SK-N-SH (cell line): ENCODE measurements around the gene F2RL1.

Source experiments
- CHD2 ChIP-seq: fragments of 150-350 bp; IDR thresholded peaks from 2 replicates; pipeline ENCODE4 v1.6.1; 2018; ENCODE audit warnings: low read length; ENCODE audit not compliant: partially characterized antibody
- ELF1 ChIP-seq: IDR thresholded peaks from 2 replicates; pipeline ENCODE4 v1.4.0; 2012
- EP300 ChIP-seq, 2 experiments: IDR thresholded peaks; 2 replicates each; pipeline versions ENCODE4 v1.4.0 to v1.6.1; 2012; ENCODE audit warnings: borderline replicate concordance in 1 of 2, low read depth in 1 of 2, low read length in 1 of 2
- MEF2A ChIP-seq: IDR thresholded peaks from 2 replicates; pipeline ENCODE4 v1.4.0; 2012; ENCODE audit warnings: low read depth, borderline replicate concordance
- NRF1 ChIP-seq: IDR thresholded peaks from 2 replicates; pipeline ENCODE4 v1.6.1; 2012; ENCODE audit warnings: low read depth, mild to moderate bottlenecking, low read length
- POLR2AphosphoS5 ChIP-seq: IDR thresholded peaks from 2 replicates; pipeline ENCODE4 v1.6.1; 2012; ENCODE audit warnings: low read depth, low read length
- RFX5 ChIP-seq: IDR thresholded peaks from 2 replicates; pipeline ENCODE4 v1.6.1; 2012; ENCODE audit warnings: mild to moderate bottlenecking, improper control_type of control experiment, low read length
- SIN3A ChIP-seq: IDR thresholded peaks from 2 replicates; pipeline ENCODE4 v1.6.1; 2012; ENCODE audit warnings: low read depth, mild to moderate bottlenecking, low read length, moderate library complexity, borderline replicate concordance
- SMC3 ChIP-seq: IDR thresholded peaks from 2 replicates; pipeline ENCODE4 v1.6.1; 2012; ENCODE audit warnings: low read depth, low read length, improper control_type of control experiment
- TF ChIP-seq, protein P1 (sequence below): fragments of 200-600 bp; sonication (generic); IDR thresholded peaks from 2 replicates; pipeline ENCODE4 v1.6.1; 2017; ENCODE audit warnings: antibody characterized with exemption, mild to moderate bottlenecking, moderate library complexity
- TF ChIP-seq, protein P2 (sequence below): IDR thresholded peaks from 2 replicates; pipeline ENCODE4 v1.4.0; 2012; ENCODE audit warnings: low read depth
- TF ChIP-seq, protein P3 (sequence below): fragments of 150-350 bp; IDR thresholded peaks from 2 replicates; pipeline ENCODE4 v1.6.1; 2017; ENCODE audit warnings: antibody characterized with exemption, low read length, low read depth, borderline replicate concordance
- TF ChIP-seq, protein P4 (sequence below): IDR thresholded peaks from 2 replicates; pipeline ENCODE4; 2012
- TF ChIP-seq, protein P5 (sequence below): IDR thresholded peaks from 2 replicates; pipeline ENCODE4 v1.6.1; 2012; ENCODE audit warnings: mild to moderate bottlenecking, low read depth, low read length, moderate library complexity

DNA sequence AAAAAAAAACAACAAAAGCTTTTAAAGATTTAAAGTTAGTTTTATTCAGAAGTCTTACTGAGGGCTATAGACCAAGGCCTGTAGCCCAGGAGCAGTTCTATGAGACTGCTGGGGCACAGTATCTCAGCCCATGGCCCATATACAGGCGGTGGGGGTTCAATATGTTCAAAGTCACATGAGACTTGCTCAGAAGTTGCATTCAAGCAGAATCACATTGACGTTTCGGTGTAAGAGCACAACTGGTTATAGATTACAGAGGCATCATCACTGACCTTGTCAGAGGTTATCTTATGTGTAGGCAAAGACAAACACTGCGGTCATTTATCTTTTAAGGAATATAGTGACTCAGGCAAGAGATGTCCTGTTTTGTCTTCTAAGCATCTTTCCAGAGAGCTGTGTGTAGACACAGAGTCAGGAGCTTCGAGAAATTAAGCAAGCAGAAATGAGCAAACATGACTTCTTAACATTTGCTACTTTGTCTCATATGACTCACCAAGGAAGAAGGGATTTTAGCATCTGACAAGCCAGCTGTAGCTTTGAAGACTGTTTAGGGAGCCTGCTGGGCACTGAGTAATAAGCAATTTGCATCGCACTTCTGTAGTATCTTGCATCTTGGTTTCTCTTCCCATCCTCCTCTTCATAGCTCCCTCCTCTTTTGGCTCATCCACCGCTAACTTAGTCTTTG, 12.9 kb upstream of the F2RL1 start:
- TF ChIP-seq, protein P1, sequence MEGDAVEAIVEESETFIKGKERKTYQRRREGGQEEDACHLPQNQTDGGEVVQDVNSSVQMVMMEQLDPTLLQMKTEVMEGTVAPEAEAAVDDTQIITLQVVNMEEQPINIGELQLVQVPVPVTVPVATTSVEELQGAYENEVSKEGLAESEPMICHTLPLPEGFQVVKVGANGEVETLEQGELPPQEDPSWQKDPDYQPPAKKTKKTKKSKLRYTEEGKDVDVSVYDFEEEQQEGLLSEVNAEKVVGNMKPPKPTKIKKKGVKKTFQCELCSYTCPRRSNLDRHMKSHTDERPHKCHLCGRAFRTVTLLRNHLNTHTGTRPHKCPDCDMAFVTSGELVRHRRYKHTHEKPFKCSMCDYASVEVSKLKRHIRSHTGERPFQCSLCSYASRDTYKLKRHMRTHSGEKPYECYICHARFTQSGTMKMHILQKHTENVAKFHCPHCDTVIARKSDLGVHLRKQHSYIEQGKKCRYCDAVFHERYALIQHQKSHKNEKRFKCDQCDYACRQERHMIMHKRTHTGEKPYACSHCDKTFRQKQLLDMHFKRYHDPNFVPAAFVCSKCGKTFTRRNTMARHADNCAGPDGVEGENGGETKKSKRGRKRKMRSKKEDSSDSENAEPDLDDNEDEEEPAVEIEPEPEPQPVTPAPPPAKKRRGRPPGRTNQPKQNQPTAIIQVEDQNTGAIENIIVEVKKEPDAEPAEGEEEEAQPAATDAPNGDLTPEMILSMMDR: no peak
- TF ChIP-seq MEF2A (peak; percentile 26; the same call in 1 of the 2 replicates), CHD2 (no peak), EP300 (IDR thresholded peaks at IDR 0.05; ENCODE audit: borderline replicate concordance in 1 of 2, low read depth in 1 of 2, low read length in 1 of 2) (peak in 1 of 2 experiments; percentile 85; a peak in 2 of 4 replicates), RFX5 (no peak), POLR2AphosphoS5 (peak; percentile 44; the same call in 1 of the 2 replicates), SIN3A (no peak), SMC3 (no peak), ELF1 (no peak), NRF1 (no peak)
- TF ChIP-seq, protein P2, sequence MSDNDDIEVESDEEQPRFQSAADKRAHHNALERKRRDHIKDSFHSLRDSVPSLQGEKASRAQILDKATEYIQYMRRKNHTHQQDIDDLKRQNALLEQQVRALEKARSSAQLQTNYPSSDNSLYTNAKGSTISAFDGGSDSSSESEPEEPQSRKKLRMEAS: peak; percentile 67
- TF ChIP-seq, protein P3, sequence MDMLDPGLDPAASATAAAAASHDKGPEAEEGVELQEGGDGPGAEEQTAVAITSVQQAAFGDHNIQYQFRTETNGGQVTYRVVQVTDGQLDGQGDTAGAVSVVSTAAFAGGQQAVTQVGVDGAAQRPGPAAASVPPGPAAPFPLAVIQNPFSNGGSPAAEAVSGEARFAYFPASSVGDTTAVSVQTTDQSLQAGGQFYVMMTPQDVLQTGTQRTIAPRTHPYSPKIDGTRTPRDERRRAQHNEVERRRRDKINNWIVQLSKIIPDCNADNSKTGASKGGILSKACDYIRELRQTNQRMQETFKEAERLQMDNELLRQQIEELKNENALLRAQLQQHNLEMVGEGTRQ: no peak
- TF ChIP-seq, protein P4, sequence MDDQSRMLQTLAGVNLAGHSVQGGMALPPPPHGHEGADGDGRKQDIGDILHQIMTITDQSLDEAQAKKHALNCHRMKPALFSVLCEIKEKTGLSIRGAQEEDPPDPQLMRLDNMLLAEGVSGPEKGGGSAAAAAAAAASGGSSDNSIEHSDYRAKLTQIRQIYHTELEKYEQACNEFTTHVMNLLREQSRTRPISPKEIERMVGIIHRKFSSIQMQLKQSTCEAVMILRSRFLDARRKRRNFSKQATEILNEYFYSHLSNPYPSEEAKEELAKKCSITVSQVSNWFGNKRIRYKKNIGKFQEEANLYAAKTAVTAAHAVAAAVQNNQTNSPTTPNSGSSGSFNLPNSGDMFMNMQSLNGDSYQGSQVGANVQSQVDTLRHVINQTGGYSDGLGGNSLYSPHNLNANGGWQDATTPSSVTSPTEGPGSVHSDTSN: peak; percentile 77
- TF ChIP-seq, protein P5, sequence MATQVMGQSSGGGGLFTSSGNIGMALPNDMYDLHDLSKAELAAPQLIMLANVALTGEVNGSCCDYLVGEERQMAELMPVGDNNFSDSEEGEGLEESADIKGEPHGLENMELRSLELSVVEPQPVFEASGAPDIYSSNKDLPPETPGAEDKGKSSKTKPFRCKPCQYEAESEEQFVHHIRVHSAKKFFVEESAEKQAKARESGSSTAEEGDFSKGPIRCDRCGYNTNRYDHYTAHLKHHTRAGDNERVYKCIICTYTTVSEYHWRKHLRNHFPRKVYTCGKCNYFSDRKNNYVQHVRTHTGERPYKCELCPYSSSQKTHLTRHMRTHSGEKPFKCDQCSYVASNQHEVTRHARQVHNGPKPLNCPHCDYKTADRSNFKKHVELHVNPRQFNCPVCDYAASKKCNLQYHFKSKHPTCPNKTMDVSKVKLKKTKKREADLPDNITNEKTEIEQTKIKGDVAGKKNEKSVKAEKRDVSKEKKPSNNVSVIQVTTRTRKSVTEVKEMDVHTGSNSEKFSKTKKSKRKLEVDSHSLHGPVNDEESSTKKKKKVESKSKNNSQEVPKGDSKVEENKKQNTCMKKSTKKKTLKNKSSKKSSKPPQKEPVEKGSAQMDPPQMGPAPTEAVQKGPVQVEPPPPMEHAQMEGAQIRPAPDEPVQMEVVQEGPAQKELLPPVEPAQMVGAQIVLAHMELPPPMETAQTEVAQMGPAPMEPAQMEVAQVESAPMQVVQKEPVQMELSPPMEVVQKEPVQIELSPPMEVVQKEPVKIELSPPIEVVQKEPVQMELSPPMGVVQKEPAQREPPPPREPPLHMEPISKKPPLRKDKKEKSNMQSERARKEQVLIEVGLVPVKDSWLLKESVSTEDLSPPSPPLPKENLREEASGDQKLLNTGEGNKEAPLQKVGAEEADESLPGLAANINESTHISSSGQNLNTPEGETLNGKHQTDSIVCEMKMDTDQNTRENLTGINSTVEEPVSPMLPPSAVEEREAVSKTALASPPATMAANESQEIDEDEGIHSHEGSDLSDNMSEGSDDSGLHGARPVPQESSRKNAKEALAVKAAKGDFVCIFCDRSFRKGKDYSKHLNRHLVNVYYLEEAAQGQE: no peak; the same call in 1 of the 2 replicates
